Endodermal cell (in vitro differentiated cells): ENCODE data around the gene CIAO2B. TPM values are rescaled to one million over a fixed set of nuclear protein-coding genes. Genes with fewer than 3 reads are reported as not detected.

Experiments
- DNase-seq: peaks from one replicate; pipeline ENCODE4 v3.0.0-alpha.2; 2017
- H3K27ac ChIP-seq: 2 replicates; pipeline ENCODE4 v1.5.1; 2013; ENCODE audit warnings: mild to moderate bottlenecking, low read depth, low read length, moderate library complexity
- H3K27me3 ChIP-seq: 2 replicates; pipeline ENCODE4 v1.6.1; 2013; ENCODE audit warnings: mild to moderate bottlenecking, low read length, moderate library complexity; ENCODE audit not compliant: insufficient read depth, control insufficient read depth, poor library complexity, severe bottlenecking
- H3K36me3 ChIP-seq: 2 replicates; pipeline ENCODE4 v1.7.0; 2013; ENCODE audit warnings: mild to moderate bottlenecking, low read length, moderate library complexity; ENCODE audit not compliant: control insufficient read depth, insufficient read depth
- H3K4me1 ChIP-seq: one replicate; pipeline ENCODE4 v1.7.0; 2013; ENCODE audit warnings: low read length; ENCODE audit not compliant: control insufficient read depth, insufficient read depth
- H3K4me3 ChIP-seq: 2 replicates; pipeline ENCODE4 v1.5.1; 2013; ENCODE audit warnings: mild to moderate bottlenecking, low read length, moderate library complexity
- H3K9ac ChIP-seq: 2 replicates; pipeline ENCODE4 v1.6.1; 2013; ENCODE audit warnings: mild to moderate bottlenecking, low read length, moderate library complexity; ENCODE audit not compliant: poor library complexity, severe bottlenecking; ENCODE audit errors: extremely low read depth
- H3K9me3 ChIP-seq: 2 replicates; pipeline ENCODE4 v1.6.1; 2013; ENCODE audit warnings: mild to moderate bottlenecking, low read length, moderate library complexity; ENCODE audit not compliant: control insufficient read depth
- H3K27ac Mint-ChIP-seq: 2 replicates; pipeline ENCODE4 v1.8.0; 2020; ENCODE audit warnings: mixed read lengths
- H3K27me3 Mint-ChIP-seq: 2 replicates; pipeline ENCODE4 v1.8.0; 2021; ENCODE audit warnings: mild to moderate bottlenecking, mixed read lengths; ENCODE audit not compliant: insufficient read depth
- H3K36me3 Mint-ChIP-seq: 2 replicates; pipeline ENCODE4 v1.8.0; 2020; ENCODE audit warnings: low read depth, mixed read lengths
- H3K4me1 Mint-ChIP-seq: 2 replicates; pipeline ENCODE4 v1.8.0; 2020; ENCODE audit warnings: mixed read lengths
- H3K4me3 Mint-ChIP-seq: 2 replicates; pipeline ENCODE4 v1.8.0; 2020; ENCODE audit warnings: mild to moderate bottlenecking, moderate library complexity, mixed read lengths
- H3K9me3 Mint-ChIP-seq: 2 replicates; pipeline ENCODE4 v1.8.0; 2020; ENCODE audit warnings: mild to moderate bottlenecking, mixed read lengths
- WGBS, 2 experiments: methylation state at CpG; one replicate each; pipeline versions ENCODE4 v1.1.5 to v1.1.7; 2013; ENCODE audit warnings: missing lambda C conversion rate in 2 of 2, mixed read lengths in 1 of 2; ENCODE audit not compliant: insufficient coverage in 1 of 2, insufficient read length in 1 of 2; 5-methylcytosine and 5-hydroxymethylcytosine counted together
- total RNA-seq, 2 donors: library from RNA; stranded (reverse); fragmentation: NEBNext Ultra II Directional in 1 of 2; extraction: Animal tissue kit (Norgen Biotek cat#: 25700) in 1 of 2; gene quantifications; 2 replicates in 1 of 2; 3 replicates in 1 of 2; pipeline ENCODE4 v1.2.1, GENCODE V29; 2021
- TF ChIP-seq, protein P1 (sequence below): fragments of 200-600 bp; sonication (generic); conservative IDR thresholded peaks from 2 replicates; pipeline ENCODE4 v1.5.0; 2021; ENCODE audit warnings: antibody characterized with exemption, mild to moderate bottlenecking

The CIAO2B gene
- total RNA-seq, 2 donors from 2014 or later: 70.2 to 87.7 TPM

- Histone ChIP-seq H3K27me3 (peaks cover 66% of the 10 kb centered on the region), H3K9me3 (no peaks in the 10 kb centered on the region), H3K4me1 (no peaks in the 10 kb centered on the region), H3K36me3 (no peaks in the 10 kb centered on the region), H3K4me3 (no peak overlapping the region), H3K9ac (no peak overlapping the region), H3K27ac (no peak overlapping the region)
- peak overlapping the region; percentile 43 for H3K4me3 Mint-ChIP-seq
- H3K4me1 Mint-ChIP-seq: no peaks in the 10 kb centered on the region
- H3K36me3 Mint-ChIP-seq: no peaks in the 10 kb centered on the region
- H3K27me3 Mint-ChIP-seq: peaks cover 72% of the 10 kb centered on the region
- WGBS, 2 experiments: 4 to 7% methylated on average over 30 to 70 of the region's 72 CpGs
- TF ChIP-seq, protein P1, sequence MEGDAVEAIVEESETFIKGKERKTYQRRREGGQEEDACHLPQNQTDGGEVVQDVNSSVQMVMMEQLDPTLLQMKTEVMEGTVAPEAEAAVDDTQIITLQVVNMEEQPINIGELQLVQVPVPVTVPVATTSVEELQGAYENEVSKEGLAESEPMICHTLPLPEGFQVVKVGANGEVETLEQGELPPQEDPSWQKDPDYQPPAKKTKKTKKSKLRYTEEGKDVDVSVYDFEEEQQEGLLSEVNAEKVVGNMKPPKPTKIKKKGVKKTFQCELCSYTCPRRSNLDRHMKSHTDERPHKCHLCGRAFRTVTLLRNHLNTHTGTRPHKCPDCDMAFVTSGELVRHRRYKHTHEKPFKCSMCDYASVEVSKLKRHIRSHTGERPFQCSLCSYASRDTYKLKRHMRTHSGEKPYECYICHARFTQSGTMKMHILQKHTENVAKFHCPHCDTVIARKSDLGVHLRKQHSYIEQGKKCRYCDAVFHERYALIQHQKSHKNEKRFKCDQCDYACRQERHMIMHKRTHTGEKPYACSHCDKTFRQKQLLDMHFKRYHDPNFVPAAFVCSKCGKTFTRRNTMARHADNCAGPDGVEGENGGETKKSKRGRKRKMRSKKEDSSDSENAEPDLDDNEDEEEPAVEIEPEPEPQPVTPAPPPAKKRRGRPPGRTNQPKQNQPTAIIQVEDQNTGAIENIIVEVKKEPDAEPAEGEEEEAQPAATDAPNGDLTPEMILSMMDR: peak; percentile 79
- H3K9me3 Mint-ChIP-seq: no peaks in the 10 kb centered on the region
- peak; percentile 90 for DNase-seq
- no peak overlapping the region for H3K27ac Mint-ChIP-seq
Measured at GRCh38 chr16:66924527-66925321, 9.5 kb downstream of the CIAO2B start.

GRCh38 chr16:66923866-66924265 lies 10.3 kb downstream of the CIAO2B start:
- H3K4me1 Mint-ChIP-seq: no peaks in the 10 kb centered on the region
- Histone ChIP-seq H3K9me3 (no peaks in the 10 kb centered on the region), H3K4me3 (no peak overlapping the region), H3K27ac (no peak overlapping the region), H3K4me1 (no peaks in the 10 kb centered on the region), H3K27me3 (peaks cover 67% of the 10 kb centered on the region), H3K9ac (no peak overlapping the region), H3K36me3 (no peaks in the 10 kb centered on the region)
- DNase-seq: no peak
- H3K9me3 Mint-ChIP-seq: no peaks in the 10 kb centered on the region
- H3K27me3 Mint-ChIP-seq: peaks cover 77% of the 10 kb centered on the region
- H3K36me3 Mint-ChIP-seq: no peaks in the 10 kb centered on the region
- 94 to 95% methylated on average over 3 of the region's 3 CpGs for WGBS, 2 experiments
- no peak overlapping the region for H3K27ac Mint-ChIP-seq
- TF ChIP-seq, protein P1: no peak
- no peak overlapping the region for H3K4me3 Mint-ChIP-seq

- H3K4me1 ChIP-seq: no peaks in the 10 kb centered on the region
- DNase-seq: no peak
- no peak overlapping the region for H3K9ac ChIP-seq
- H3K9me3 ChIP-seq: no peaks in the 10 kb centered on the region
- H3K4me3 ChIP-seq: no peak overlapping the region
- H3K36me3 Mint-ChIP-seq: no peaks in the 10 kb centered on the region
- no peak overlapping the region for H3K27ac ChIP-seq
- H3K36me3 ChIP-seq: no peaks in the 10 kb centered on the region
- H3K4me1 Mint-ChIP-seq: no peaks in the 10 kb centered on the region
- 87 to 91% methylated on average over 10 to 18 of the region's 18 CpGs for WGBS, 2 experiments
- TF ChIP-seq, protein P1: no peak
- peaks cover 77% of the 10 kb centered on the region for H3K27me3 Mint-ChIP-seq
- peaks cover 67% of the 10 kb centered on the region for H3K27me3 ChIP-seq
- H3K27ac Mint-ChIP-seq: no peak overlapping the region
- H3K4me3 Mint-ChIP-seq: no peak overlapping the region
- H3K9me3 Mint-ChIP-seq: no peaks in the 10 kb centered on the region
Measured at GRCh38 chr16:66923247-66923731, 10.9 kb downstream of the CIAO2B start.
